GM18507 (cell line): ENCODE measurements around the gene GTF2IRD2.
"Not testable (repeated sequence)": the region's sequence is repeated elsewhere in the genome, so short reads cannot be mapped to it uniquely, and the experiment has no call there.

Experiments
- DNase-seq: peaks from one replicate; pipeline ENCODE4 v3.0.0; 2011; ENCODE audit warnings: low read depth; ENCODE audit not compliant: insufficient read length; ENCODE audit errors: extremely low spot score
- FAIRE-seq: peaks from 2 replicates; lab custom pipeline; 2011; peaks lifted over from hg19 to GRCh38; lab: Jason Lieb, UNC

The GTF2IRD2 gene

GRCh38 chr7:74797848-74798622 lies 53.4 kb downstream of the GTF2IRD2 start:
- DNase-seq, FAIRE-seq: not testable (repeated sequence)

GRCh38 chr7:74789200-74789736 lies 62.1 kb downstream of the GTF2IRD2 start:
- not testable (repeated sequence) for FAIRE-seq, DNase-seq

GRCh38 chr7:74788369-74789150 lies 62.8 kb downstream of the GTF2IRD2 start:
- not testable (repeated sequence) for DNase-seq, FAIRE-seq

- not testable (repeated sequence) for DNase-seq, FAIRE-seq
Observed at GRCh38 chr7:74783595-74783994, 67.8 kb downstream of the GTF2IRD2 start.

- not testable (repeated sequence) for FAIRE-seq, DNase-seq
Observed at GRCh38 chr7:74781746-74782145, 69.7 kb downstream of the GTF2IRD2 start.

- FAIRE-seq: not testable (repeated sequence)
Observed at GRCh38 chr7:74779053-74779452, 72.4 kb downstream of the GTF2IRD2 start.

GRCh38 chr7:74775111-74775510 lies 76.3 kb downstream of the GTF2IRD2 start:
- DNase-seq, FAIRE-seq: not testable (repeated sequence)

More at GRCh38 chr7:74779053-74779452, 72.4 kb downstream of the GTF2IRD2 start:
- not testable (repeated sequence) for DNase-seq

- not testable (repeated sequence) for FAIRE-seq, DNase-seq
Observed at GRCh38 chr7:74773760-74774750, 77.3 kb downstream of the GTF2IRD2 start, which contains the start of gene NCF1. Gene NCF1, plus strand, starts transcription at chr7:74774011. Its CDS starts 21 bp downstream, at chr7:74774032.

- DNase-seq, FAIRE-seq: not testable (repeated sequence)
Observed at GRCh38 chr7:74772093-74772492, 79.3 kb downstream of the GTF2IRD2 start.

GRCh38 chr7:74770062-74770461 lies 81.3 kb downstream of the GTF2IRD2 start:
- DNase-seq, FAIRE-seq: not testable (repeated sequence)

- DNase-seq, FAIRE-seq: not testable (repeated sequence)
Observed at GRCh38 chr7:74766991-74767390, 84.4 kb downstream of the GTF2IRD2 start.

GRCh38 chr7:74766509-74766908 lies 84.9 kb downstream of the GTF2IRD2 start:
- not testable (repeated sequence) for DNase-seq, FAIRE-seq

- FAIRE-seq, DNase-seq: not testable (repeated sequence)
Observed at GRCh38 chr7:74765205-74765918, 86.0 kb downstream of the GTF2IRD2 start.

- not testable (repeated sequence) for DNase-seq, FAIRE-seq
Observed at GRCh38 chr7:74758982-74759381, 92.4 kb downstream of the GTF2IRD2 start.

GRCh38 chr7:74758268-74758667 lies 93.1 kb downstream of the GTF2IRD2 start:
- DNase-seq, FAIRE-seq: not testable (repeated sequence)

- not testable (repeated sequence) for DNase-seq, FAIRE-seq
Observed at GRCh38 chr7:74756673-74757072, 94.7 kb downstream of the GTF2IRD2 start.

GRCh38 chr7:74753921-74754482 lies 97.4 kb downstream of the GTF2IRD2 start:
- FAIRE-seq, DNase-seq: not testable (repeated sequence)
